Osteocyte (in vitro differentiated cells): ENCODE data around the gene CHRDL2. TPM values are rescaled to one million over a fixed set of nuclear protein-coding genes. Genes with fewer than 3 reads are reported as not detected.

Experiments used
- DNase-seq: peaks from one replicate; pipeline ENCODE4 v3.0.0; 2021; ENCODE audit warnings: mixed read lengths; ENCODE audit not compliant: unreplicated experiment; ENCODE audit errors: extremely low spot score
- H3K27ac Mint-ChIP-seq: one replicate; pipeline ENCODE4 v1.8.0; 2021; ENCODE audit warnings: mild to moderate bottlenecking, mixed read lengths; ENCODE audit not compliant: unreplicated experiment
- H3K27me3 Mint-ChIP-seq: one replicate; pipeline ENCODE4 v1.8.0; 2021; ENCODE audit warnings: mixed read lengths; ENCODE audit not compliant: unreplicated experiment
- H3K36me3 Mint-ChIP-seq: one replicate; pipeline ENCODE4 v1.8.0; 2021; ENCODE audit warnings: mixed read lengths; ENCODE audit not compliant: unreplicated experiment
- H3K4me1 Mint-ChIP-seq: one replicate; pipeline ENCODE4 v1.8.0; 2021; ENCODE audit warnings: mixed read lengths; ENCODE audit not compliant: unreplicated experiment
- H3K4me3 Mint-ChIP-seq: one replicate; pipeline ENCODE4 v1.8.0; 2021; ENCODE audit warnings: mild to moderate bottlenecking, moderate library complexity, mixed read lengths; ENCODE audit not compliant: unreplicated experiment
- H3K9me3 Mint-ChIP-seq: one replicate; pipeline ENCODE4 v1.8.0; 2021; ENCODE audit warnings: mixed read lengths; ENCODE audit not compliant: unreplicated experiment
- CTCF ChIP-seq: fragments of 200-600 bp; sonication (generic); IDR thresholded peaks from 2 replicates; pipeline ENCODE4 v1.5.0; 2021; ENCODE audit warnings: antibody characterized with exemption, mild to moderate bottlenecking, moderate library complexity
- total RNA-seq: library from RNA; stranded (reverse); gene quantifications from 2 replicates; pipeline ENCODE4 v1.2.1, GENCODE V29; 2021

Gene CHRDL2
- total RNA-seq, 1 donor from 2014 or later: not detected

- Mint-ChIP-seq H3K4me1 (peaks cover 3% of the 10 kb centered on the region), H3K36me3 (no peaks in the 10 kb centered on the region), H3K9me3 (no peaks in the 10 kb centered on the region), H3K4me3 (no peak overlapping the region), H3K27me3 (peaks cover 24% of the 10 kb centered on the region), H3K27ac (no peak overlapping the region)
- no peak for DNase-seq
- no peak for TF ChIP-seq CTCF
Measured at GRCh38 chr11:74697722-74698121, 33.5 kb downstream of the CHRDL2 start.

- no peak for DNase-seq
- Mint-ChIP-seq H3K4me3 (no peak overlapping the region), H3K36me3 (no peaks in the 10 kb centered on the region), H3K27ac (no peak overlapping the region), H3K4me1 (peaks cover under 1% of the 10 kb centered on the region), H3K27me3 (peaks cover 22% of the 10 kb centered on the region), H3K9me3 (no peaks in the 10 kb centered on the region)
- TF ChIP-seq CTCF: no peak
Measured at GRCh38 chr11:74696939-74697675, 34.1 kb downstream of the CHRDL2 start.

GRCh38 chr11:74696500-74696899 is 34.7 kb downstream of the CHRDL2 start:
- TF ChIP-seq CTCF: no peak
- Mint-ChIP-seq H3K36me3 (no peaks in the 10 kb centered on the region), H3K27me3 (peaks cover 22% of the 10 kb centered on the region), H3K9me3 (no peaks in the 10 kb centered on the region), H3K4me3 (no peak overlapping the region), H3K27ac (no peak overlapping the region), H3K4me1 (no peaks in the 10 kb centered on the region)
- DNase-seq: no peak

- H3K36me3 Mint-ChIP-seq: no peaks in the 10 kb centered on the region
- H3K9me3 Mint-ChIP-seq: no peaks in the 10 kb centered on the region
- no peak for DNase-seq
- H3K27me3 Mint-ChIP-seq: peaks cover 22% of the 10 kb centered on the region
- no peak for TF ChIP-seq CTCF
- no peaks in the 10 kb centered on the region for H3K4me1 Mint-ChIP-seq
- H3K27ac Mint-ChIP-seq: no peak overlapping the region
- no peak overlapping the region for H3K4me3 Mint-ChIP-seq
Measured at GRCh38 chr11:74695705-74696280, 35.4 kb downstream of the CHRDL2 start.

- TF ChIP-seq CTCF: no peak
- Mint-ChIP-seq H3K9me3 (no peaks in the 10 kb centered on the region), H3K36me3 (no peaks in the 10 kb centered on the region), H3K4me1 (no peaks in the 10 kb centered on the region), H3K27me3 (peaks cover 22% of the 10 kb centered on the region), H3K4me3 (no peak overlapping the region), H3K27ac (no peak overlapping the region)
- no peak for DNase-seq
Measured at GRCh38 chr11:74694136-74694930, 36.9 kb downstream of the CHRDL2 start.
